HK-2 (cell line): ENCODE data around the gene POLN.
"Not testable (repeated sequence)": the region's sequence is repeated elsewhere in the genome, so short reads cannot be mapped to it uniquely, and the experiment has no call there.

ENCODE experiments used
- DNase-seq: peaks from one replicate; pipeline ENCODE4 v3.0.0-alpha.2; 2018; ENCODE audit not compliant: unreplicated experiment

POLN gene

GRCh38 chr4:2275546-2276251 is 33.8 kb upstream of the POLN start:
- DNase-seq: no peak

- not testable (repeated sequence) for DNase-seq
Observed at GRCh38 chr4:2275044-2275397, 33.1 kb upstream of the POLN start.

- DNase-seq: no peak
Observed at GRCh38 chr4:2274320-2275043, 32.6 kb upstream of the POLN start.

GRCh38 chr4:2273657-2274319 is 31.9 kb upstream of the POLN start:
- no peak for DNase-seq

- DNase-seq: no peak
Observed at GRCh38 chr4:2273221-2273620, 31.3 kb upstream of the POLN start.

- no peak for DNase-seq
Observed at GRCh38 chr4:2272828-2273120, 30.9 kb upstream of the POLN start.

- DNase-seq: no peak
Observed at GRCh38 chr4:2272026-2272827, 30.3 kb upstream of the POLN start.

- no peak for DNase-seq
Observed at GRCh38 chr4:2271279-2272025, 29.5 kb upstream of the POLN start.

- no peak for DNase-seq
Observed at GRCh38 chr4:2270341-2271165, 28.6 kb upstream of the POLN start.

GRCh38 chr4:2269618-2270163 is 27.8 kb upstream of the POLN start:
- no peak for DNase-seq

- no peak for DNase-seq
Observed at GRCh38 chr4:2269206-2269531, 27.2 kb upstream of the POLN start.

GRCh38 chr4:2268357-2269205 is 26.7 kb upstream of the POLN start:
- DNase-seq: no peak

GRCh38 chr4:2267841-2268240 is 25.9 kb upstream of the POLN start:
- no peak for DNase-seq

GRCh38 chr4:2267320-2267811 is 25.4 kb upstream of the POLN start:
- DNase-seq: no peak

- no peak for DNase-seq
Observed at GRCh38 chr4:2266821-2267220, 24.9 kb upstream of the POLN start.

- no peak for DNase-seq
Observed at GRCh38 chr4:2266181-2266580, 24.3 kb upstream of the POLN start.

GRCh38 chr4:2265113-2266110 is 23.5 kb upstream of the POLN start:
- DNase-seq: no peak

- no peak for DNase-seq
Observed at GRCh38 chr4:2264481-2265041, 22.6 kb upstream of the POLN start.
